ENCODE data around the gene HOXA4.

HOXA4 gene

DNA sequence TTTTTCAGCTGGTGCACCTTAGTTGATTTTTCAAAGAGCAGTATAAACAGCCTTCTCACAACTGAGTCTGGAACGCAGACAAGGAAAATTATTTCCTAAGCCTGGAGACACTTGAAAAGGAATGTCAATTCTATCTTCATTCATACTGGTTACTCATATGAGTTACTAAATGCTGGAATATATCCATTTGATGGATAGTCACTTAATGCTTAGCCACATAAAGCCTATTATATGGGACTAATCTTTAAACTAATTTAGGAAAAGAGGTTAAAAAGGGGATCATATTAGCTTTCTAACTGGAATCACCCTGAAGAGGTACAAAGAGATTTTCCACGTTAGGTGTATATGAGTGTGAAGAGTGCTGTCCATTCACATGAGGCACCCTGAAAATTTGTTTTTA lies 1.7 kb upstream of the HOXA4 start:
- H3K27me3 ChIP-seq (ENCODE audit: control insufficient read depth in 1 of 2, insufficient read depth in 2 of 2, low read length in 2 of 2): peaks cover 17 to 25% of the 10 kb centered on the region in 2 donors
- no peak overlapping the region for H3K9ac ChIP-seq (ENCODE audit: low read depth in 1 of 2, low read length in 2 of 2)
- no peaks in the 10 kb centered on the region for H3K9me3 ChIP-seq (ENCODE audit: control insufficient read depth in 1 of 2, low read length in 2 of 2)
- no peaks in the 10 kb centered on the region for H3K36me3 ChIP-seq (ENCODE audit: control insufficient read depth in 1 of 2, insufficient read depth in 2 of 2, low read length in 2 of 2)
- H3K4me3 ChIP-seq (ENCODE audit: low read depth in 1 of 2, low read length in 2 of 2): no peak overlapping the region
- H3K4me1 ChIP-seq (ENCODE audit: control insufficient read depth in 1 of 2, insufficient read depth in 2 of 2, low read length in 2 of 2): peaks cover 24 to 52% of the 10 kb centered on the region in 2 donors
- H3K27ac ChIP-seq (ENCODE audit: low read depth, low read length): no peak overlapping the region

DNA sequence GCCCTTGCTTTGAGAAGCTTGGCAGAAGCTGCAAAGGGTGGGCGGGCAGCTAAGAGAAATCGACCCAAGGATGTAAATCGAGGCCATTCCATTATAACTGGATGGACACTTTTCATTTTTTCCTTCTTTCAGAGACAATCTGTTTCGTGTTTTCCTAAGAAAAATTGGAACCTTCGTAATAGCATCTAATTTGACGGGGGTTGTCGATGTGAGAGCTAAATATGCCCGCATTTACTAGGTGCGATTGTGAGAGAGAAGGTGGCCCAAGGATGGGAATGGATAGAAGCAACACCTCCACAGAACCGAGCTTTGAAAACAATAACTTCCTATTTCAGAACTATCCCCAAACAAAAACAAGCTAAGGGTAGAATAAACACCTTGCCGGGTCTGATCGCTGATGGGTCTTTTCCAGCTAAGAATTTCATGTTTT lies 848 bp upstream of the HOXA4 start:
- H3K9me3 ChIP-seq (ENCODE audit: control insufficient read depth in 1 of 2, low read length in 2 of 2): no peaks in the 10 kb centered on the region
- peaks cover 27 to 51% of the 10 kb centered on the region in 2 donors for H3K4me1 ChIP-seq (ENCODE audit: control insufficient read depth in 1 of 2, insufficient read depth in 2 of 2, low read length in 2 of 2)
- H3K36me3 ChIP-seq (ENCODE audit: control insufficient read depth in 1 of 2, insufficient read depth in 2 of 2, low read length in 2 of 2): no peaks in the 10 kb centered on the region
- H3K27me3 ChIP-seq (ENCODE audit: control insufficient read depth in 1 of 2, insufficient read depth in 2 of 2, low read length in 2 of 2): peaks cover 14 to 25% of the 10 kb centered on the region in 2 donors
- H3K9ac ChIP-seq (ENCODE audit: low read depth in 1 of 2, low read length in 2 of 2): peak overlapping the region; percentile 55 to 72
- H3K27ac ChIP-seq (ENCODE audit: low read depth, low read length): peak overlapping the region; percentile 92
- H3K4me3 ChIP-seq (ENCODE audit: low read depth in 1 of 2, low read length in 2 of 2): peak overlapping the region; percentile 77 to 84

DNA sequence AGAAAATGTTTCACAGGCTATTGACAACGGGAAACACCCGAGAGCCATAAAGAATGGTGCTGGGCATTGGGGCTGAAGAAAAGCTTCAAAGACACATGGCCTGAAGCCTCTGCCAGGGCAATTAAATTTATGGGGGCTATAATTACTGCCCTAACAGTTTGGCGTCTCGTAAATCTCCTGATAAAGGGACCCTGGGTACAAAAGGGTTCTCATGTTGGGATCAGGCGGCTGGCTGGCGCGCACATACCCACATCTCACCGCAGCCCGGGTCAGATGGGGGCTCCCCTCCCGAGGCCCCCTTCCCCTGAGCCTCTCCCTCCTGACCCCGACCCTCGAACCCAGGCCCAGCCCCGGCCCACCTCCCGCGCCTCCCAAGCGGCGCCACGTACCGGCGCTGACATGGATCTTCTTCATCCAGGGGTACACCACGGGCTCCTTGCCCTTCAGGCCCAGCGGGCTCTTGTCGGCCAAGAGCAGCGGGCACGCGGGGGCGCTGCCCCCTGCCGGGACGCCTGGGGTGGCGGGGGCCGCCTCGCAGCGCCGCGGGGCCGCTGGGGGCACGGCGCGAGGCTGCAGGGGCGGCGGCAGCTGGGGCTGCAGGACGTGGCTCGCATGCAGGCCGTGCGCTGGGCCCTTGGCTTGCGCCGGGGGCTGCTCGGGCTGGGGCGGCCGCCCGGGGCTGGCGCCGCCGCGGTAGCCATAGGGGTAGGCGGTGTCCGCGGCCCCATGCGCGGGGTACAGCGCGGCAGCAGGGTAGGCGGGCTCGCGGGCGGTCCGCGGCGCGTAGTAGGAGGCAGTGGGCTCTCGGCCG lies 623 bp downstream of the HOXA4 start:
- H3K9me3 ChIP-seq (ENCODE audit: control insufficient read depth in 1 of 2, low read length in 2 of 2): no peaks in the 10 kb centered on the region
- H3K36me3 ChIP-seq (ENCODE audit: control insufficient read depth in 1 of 2, insufficient read depth in 2 of 2, low read length in 2 of 2): no peaks in the 10 kb centered on the region
- H3K4me1 ChIP-seq (ENCODE audit: control insufficient read depth in 1 of 2, insufficient read depth in 2 of 2, low read length in 2 of 2): peaks cover 15 to 47% of the 10 kb centered on the region in 2 donors
- peak overlapping the region; percentile 61 to 84 for H3K4me3 ChIP-seq (ENCODE audit: low read depth in 1 of 2, low read length in 2 of 2)
- peak overlapping the region; percentile 63 for H3K27ac ChIP-seq (ENCODE audit: low read depth, low read length)
- peak overlapping the region; percentile 40 to 53 for H3K9ac ChIP-seq (ENCODE audit: low read depth in 1 of 2, low read length in 2 of 2)
- peaks cover 14 to 20% of the 10 kb centered on the region in 2 donors for H3K27me3 ChIP-seq (ENCODE audit: control insufficient read depth in 1 of 2, insufficient read depth in 2 of 2, low read length in 2 of 2)

DNA sequence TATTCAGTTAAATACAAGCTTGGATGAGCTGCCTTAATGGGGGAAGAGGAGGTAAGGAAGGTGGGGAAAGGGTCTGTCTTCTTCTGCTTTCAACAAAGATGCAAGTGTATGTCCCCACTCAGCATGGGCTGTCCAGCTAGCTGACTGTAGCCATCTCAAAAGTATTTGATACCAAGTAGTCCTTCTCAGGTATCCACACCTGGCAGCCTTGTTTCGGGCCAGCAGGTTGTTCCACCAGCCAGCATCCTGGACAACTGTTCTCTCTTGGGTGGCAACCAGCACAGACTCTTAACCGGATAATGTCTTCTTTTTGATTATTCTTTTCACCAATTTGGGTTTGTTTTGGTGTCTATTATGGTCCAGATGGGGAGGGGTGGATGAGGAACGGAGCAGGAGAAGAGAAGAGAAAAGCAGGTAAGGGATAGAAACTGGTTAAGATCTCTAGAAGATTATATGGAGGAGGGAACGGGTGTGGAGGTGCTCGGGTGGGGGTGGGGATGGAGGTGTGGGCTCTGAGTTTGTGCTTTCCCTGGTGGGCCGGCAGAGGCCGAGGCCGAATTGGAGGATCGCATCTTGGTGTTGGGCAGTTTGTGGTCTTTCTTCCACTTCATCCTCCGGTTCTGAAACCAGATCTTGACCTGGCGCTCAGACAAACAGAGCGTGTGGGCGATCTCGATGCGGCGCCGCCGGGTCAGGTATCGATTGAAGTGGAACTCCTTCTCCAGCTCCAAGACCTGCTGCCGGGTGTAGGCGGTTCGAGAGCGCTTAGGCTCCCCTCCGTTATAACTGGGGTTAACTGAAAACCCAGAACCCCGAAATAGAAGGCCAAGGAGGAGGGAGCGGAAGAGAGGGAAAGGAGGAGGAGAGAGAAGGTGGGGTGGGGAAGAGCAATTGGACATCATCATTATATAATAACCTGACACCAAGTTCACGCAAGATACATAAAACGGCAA lies 1.5 kb downstream of the HOXA4 start:
- Histone ChIP-seq H3K36me3 (ENCODE audit: control insufficient read depth in 1 of 2, insufficient read depth in 2 of 2, low read length in 2 of 2) (no peaks in the 10 kb centered on the region), H3K27ac (ENCODE audit: low read depth, low read length) (no peak overlapping the region), H3K27me3 (ENCODE audit: control insufficient read depth in 1 of 2, insufficient read depth in 2 of 2, low read length in 2 of 2) (peaks cover 12% of the 10 kb centered on the region in 2 donors), H3K9me3 (ENCODE audit: control insufficient read depth in 1 of 2, low read length in 2 of 2) (no peaks in the 10 kb centered on the region), H3K4me1 (ENCODE audit: control insufficient read depth in 1 of 2, insufficient read depth in 2 of 2, low read length in 2 of 2) (peaks cover 22 to 44% of the 10 kb centered on the region in 2 donors), H3K4me3 (ENCODE audit: low read depth in 1 of 2, low read length in 2 of 2) (peak overlapping the region; percentile 55 to 65), H3K9ac (ENCODE audit: low read depth in 1 of 2, low read length in 2 of 2) (peak overlapping the region; percentile 40 to 53)

DNA sequence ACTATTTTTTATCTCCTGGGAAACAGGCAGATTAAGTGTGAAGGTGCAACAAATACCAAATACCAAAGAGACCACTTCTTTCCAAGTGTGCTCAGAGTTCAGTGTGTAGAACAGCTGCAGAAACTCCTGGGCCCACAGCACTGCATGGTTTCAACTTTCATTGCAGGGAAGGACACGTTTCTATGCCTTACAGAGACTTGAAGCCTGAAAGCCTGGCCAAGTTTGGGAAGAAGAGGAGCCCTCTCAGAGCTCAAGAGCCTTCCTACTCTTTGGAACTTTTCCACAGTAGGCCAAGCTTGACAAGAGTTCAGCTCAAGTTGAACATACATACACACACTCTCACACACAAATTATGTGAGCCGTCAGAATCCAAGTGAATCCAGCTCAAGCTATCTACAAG lies 2.5 kb downstream of the HOXA4 start:
- Histone ChIP-seq H3K36me3 (ENCODE audit: control insufficient read depth in 1 of 2, insufficient read depth in 2 of 2, low read length in 2 of 2) (no peaks in the 10 kb centered on the region), H3K9ac (ENCODE audit: low read depth in 1 of 2, low read length in 2 of 2) (no peak overlapping the region), H3K4me3 (ENCODE audit: low read depth in 1 of 2, low read length in 2 of 2) (no peak overlapping the region), H3K27me3 (ENCODE audit: control insufficient read depth in 1 of 2, insufficient read depth in 2 of 2, low read length in 2 of 2) (peaks cover 6% of the 10 kb centered on the region in 2 donors), H3K27ac (ENCODE audit: low read depth, low read length) (no peak overlapping the region), H3K4me1 (ENCODE audit: control insufficient read depth in 1 of 2, insufficient read depth in 2 of 2, low read length in 2 of 2) (peaks cover 31 to 43% of the 10 kb centered on the region in 2 donors), H3K9me3 (ENCODE audit: control insufficient read depth in 1 of 2, low read length in 2 of 2) (no peaks in the 10 kb centered on the region)

DNA sequence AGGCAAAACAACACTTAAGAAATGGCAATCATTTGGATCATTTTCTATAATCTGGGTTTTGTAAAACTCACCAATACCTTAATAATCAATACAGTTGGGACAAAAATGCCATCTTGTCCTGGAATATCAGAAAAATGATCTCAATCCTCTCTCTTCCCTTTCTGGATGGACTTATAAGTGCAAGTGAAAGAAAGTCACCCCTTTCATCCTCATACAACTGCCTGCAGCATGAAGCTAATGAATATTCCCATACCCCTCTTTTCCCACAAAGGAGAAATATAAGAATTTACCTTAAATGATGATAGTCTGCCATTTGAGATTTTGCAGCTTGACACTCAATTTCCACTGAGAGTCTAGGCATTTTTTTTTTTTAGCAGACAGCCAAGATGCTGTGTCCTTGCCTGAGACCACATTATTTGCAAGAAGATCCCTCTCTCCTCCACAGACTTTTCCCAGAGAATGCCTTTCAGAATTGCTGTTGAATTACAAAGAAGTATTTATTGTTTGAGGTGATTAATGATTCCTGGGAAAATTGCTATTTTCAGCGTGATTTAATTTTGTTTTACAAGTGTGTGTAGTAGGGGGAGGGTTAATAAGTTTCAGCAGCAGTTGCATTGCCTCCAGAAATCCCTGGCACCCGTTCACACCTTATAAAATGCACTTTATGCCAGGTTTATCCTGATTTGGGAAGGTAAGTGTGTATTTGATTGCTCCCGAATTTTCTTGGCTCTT lies 3.8 kb downstream of the HOXA4 start:
- Histone ChIP-seq H3K4me1 (ENCODE audit: control insufficient read depth in 1 of 2, insufficient read depth in 2 of 2, low read length in 2 of 2) (peaks cover 31 to 43% of the 10 kb centered on the region in 2 donors), H3K36me3 (ENCODE audit: control insufficient read depth in 1 of 2, insufficient read depth in 2 of 2, low read length in 2 of 2) (no peaks in the 10 kb centered on the region), H3K27me3 (ENCODE audit: control insufficient read depth in 1 of 2, insufficient read depth in 2 of 2, low read length in 2 of 2) (peaks cover 0 to 6% of the 10 kb centered on the region in 2 donors), H3K4me3 (ENCODE audit: low read depth in 1 of 2, low read length in 2 of 2) (no peak overlapping the region), H3K27ac (ENCODE audit: low read depth, low read length) (no peak overlapping the region), H3K9me3 (ENCODE audit: control insufficient read depth in 1 of 2, low read length in 2 of 2) (no peaks in the 10 kb centered on the region), H3K9ac (ENCODE audit: low read depth in 1 of 2, low read length in 2 of 2) (no peak overlapping the region)

DNA sequence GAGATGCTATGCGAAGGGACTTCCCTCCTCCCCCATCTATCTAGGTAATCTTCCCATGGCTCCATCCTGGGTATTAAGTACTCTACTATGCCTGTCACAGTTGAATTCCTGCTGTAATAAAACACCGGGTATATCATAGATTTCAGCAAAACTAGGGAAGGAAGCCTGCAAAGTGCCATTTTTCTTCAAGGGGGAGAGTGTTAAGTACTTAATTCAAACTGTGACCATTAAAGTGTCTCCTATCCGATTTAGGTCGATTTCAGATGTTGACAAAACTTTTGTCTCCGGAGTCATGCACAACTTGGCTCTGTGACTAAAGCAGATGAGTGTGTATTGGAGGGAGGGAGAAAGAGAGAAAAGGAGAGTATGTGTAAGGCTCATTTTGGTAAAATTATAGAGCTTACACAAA lies 4.6 kb downstream of the HOXA4 start:
- H3K9me3 ChIP-seq (ENCODE audit: control insufficient read depth in 1 of 2, low read length in 2 of 2): no peaks in the 10 kb centered on the region
- H3K36me3 ChIP-seq (ENCODE audit: control insufficient read depth in 1 of 2, insufficient read depth in 2 of 2, low read length in 2 of 2): no peaks in the 10 kb centered on the region
- H3K9ac ChIP-seq (ENCODE audit: low read depth in 1 of 2, low read length in 2 of 2): no peak overlapping the region
- H3K27ac ChIP-seq (ENCODE audit: low read depth, low read length): no peak overlapping the region
- H3K27me3 ChIP-seq (ENCODE audit: control insufficient read depth in 1 of 2, insufficient read depth in 2 of 2, low read length in 2 of 2): peaks cover 0 to 6% of the 10 kb centered on the region in 2 donors
- H3K4me1 ChIP-seq (ENCODE audit: control insufficient read depth in 1 of 2, insufficient read depth in 2 of 2, low read length in 2 of 2): peaks cover 28 to 42% of the 10 kb centered on the region in 2 donors
- no peak overlapping the region for H3K4me3 ChIP-seq (ENCODE audit: low read depth in 1 of 2, low read length in 2 of 2)

DNA sequence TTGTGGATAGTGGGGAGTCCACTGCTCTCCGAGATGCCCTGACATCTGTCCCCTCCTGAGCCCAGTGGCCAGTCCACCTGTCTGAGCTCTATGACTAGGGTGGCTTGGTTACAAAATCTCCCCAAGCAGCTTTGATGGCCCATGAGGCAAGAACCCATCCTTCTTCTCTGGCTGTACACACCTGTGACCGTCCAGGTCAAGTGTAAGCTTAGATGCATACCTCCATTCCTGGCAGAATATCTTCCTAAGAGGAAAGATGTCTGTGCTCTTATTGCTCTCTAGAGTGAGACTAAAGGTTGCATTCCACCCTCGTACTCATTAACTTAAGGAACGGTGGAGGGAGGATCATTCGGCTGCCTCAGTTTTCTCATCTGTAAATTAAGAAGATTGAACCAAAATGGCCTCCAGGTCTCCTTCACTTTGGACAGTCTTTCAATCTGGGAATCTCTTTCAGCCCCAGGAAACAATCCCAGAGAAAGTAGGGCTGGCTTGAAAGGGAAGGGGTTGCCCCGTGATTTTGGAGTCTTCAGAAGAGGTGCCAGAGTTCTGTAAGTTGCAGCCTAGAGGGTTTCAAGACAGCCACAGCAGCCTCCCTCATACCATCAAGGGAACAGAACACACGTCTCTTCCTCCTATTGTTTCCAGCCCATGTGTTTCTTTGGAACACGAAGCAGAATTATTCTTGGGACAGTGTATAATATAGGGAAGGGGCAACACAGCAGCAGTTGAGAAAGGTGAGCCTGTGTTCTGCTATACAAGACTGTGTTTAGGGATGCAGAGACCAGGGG lies 5.5 kb downstream of the HOXA4 start:
- H3K9me3 ChIP-seq (ENCODE audit: control insufficient read depth in 1 of 2, low read length in 2 of 2): no peaks in the 10 kb centered on the region
- H3K27me3 ChIP-seq (ENCODE audit: control insufficient read depth in 1 of 2, insufficient read depth in 2 of 2, low read length in 2 of 2): peaks cover 0 to 6% of the 10 kb centered on the region in 2 donors
- no peaks in the 10 kb centered on the region for H3K36me3 ChIP-seq (ENCODE audit: control insufficient read depth in 1 of 2, insufficient read depth in 2 of 2, low read length in 2 of 2)
- peak overlapping the region in 1 of 2 donors; percentile 75 for H3K4me3 ChIP-seq (ENCODE audit: low read depth in 1 of 2, low read length in 2 of 2)
- H3K4me1 ChIP-seq (ENCODE audit: control insufficient read depth in 1 of 2, insufficient read depth in 2 of 2, low read length in 2 of 2): peaks cover 35 to 49% of the 10 kb centered on the region in 2 donors
- H3K27ac ChIP-seq (ENCODE audit: low read depth, low read length): no peak overlapping the region
- no peak overlapping the region for H3K9ac ChIP-seq (ENCODE audit: low read depth in 1 of 2, low read length in 2 of 2)
